ENCODE data around the gene ARMH3. TPM values are rescaled to one million over a fixed set of nuclear protein-coding genes. Genes with fewer than 3 reads are reported as not detected.

ARMH3 gene
- total and polyA plus RNA-seq, 3 experiments from 2014 or later, result 23.1 to 25.7 (median 25.1) TPM

DNA sequence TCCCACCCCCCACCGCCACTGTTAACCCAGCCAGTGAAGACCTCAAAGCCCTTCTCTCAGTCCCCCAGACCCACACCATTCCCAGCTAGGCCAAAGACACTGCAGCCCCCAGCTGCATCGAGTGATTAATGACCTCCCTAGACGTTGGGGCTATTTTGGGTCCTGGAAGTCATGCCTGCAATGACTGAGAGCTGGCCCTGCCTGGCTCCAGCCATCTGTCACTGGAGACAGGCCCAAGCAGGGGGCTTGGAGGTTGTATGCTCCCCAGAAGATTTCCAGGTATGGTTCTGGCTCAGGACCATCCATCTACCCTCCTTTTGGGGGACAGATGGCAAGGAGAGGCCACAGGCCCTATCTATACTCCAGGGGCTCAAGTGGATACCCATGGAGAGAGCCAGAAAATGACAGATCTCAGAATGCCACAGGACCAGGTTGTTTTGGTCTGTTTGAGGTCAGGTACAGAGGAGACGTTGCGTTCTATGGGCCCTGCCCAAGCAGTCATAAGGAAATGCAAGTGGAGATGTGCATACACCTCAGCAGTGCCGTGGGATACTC is 217.5 kb downstream of the ARMH3 start:
- peak overlapping the region in 1 of 8 donors; percentile 57 for H3K27ac Mint-ChIP-seq
- Histone ChIP-seq H3K4me1 (ENCODE audit: insufficient read depth, low read length) (peaks cover 64% of the 10 kb centered on the region), H3K36me3 (ENCODE audit: insufficient read depth, low read length) (no peaks in the 10 kb centered on the region), H3K4me3 (ENCODE audit: low read length) (no peak overlapping the region), H3K9me3 (ENCODE audit: low read length) (no peaks in the 10 kb centered on the region), H3K27ac (ENCODE audit: low read depth, low read length) (no peak overlapping the region), H3K27me3 (ENCODE audit: insufficient read depth, low read length, poor library complexity, severe bottlenecking) (no peaks in the 10 kb centered on the region)
- H3K36me3 Mint-ChIP-seq, result no peaks in the 10 kb centered on the region
- H3K9me3 Mint-ChIP-seq, result no peaks in the 10 kb centered on the region
- no peak for DNase-seq
- peaks cover 0 to 5% of the 10 kb centered on the region in 2 donors for H3K27me3 Mint-ChIP-seq
- POLR2A ChIA-PET, result no interaction called here
- CTCF ChIA-PET, result interaction anchor here (1.2 to 4.1 kb wide), 4 partner anchors 10 to 213 kb away, joined by 3 to 21 read pairs (median 4); no protein-coding TSS in a partner anchor
- peaks cover 53 to 69% (median 63%) of the 10 kb centered on the region in 3 donors for H3K4me1 Mint-ChIP-seq
- H3K4me3 Mint-ChIP-seq, result peak overlapping the region in 6 of 7 donors; percentile 45 to 95 (median 83)

DNA sequence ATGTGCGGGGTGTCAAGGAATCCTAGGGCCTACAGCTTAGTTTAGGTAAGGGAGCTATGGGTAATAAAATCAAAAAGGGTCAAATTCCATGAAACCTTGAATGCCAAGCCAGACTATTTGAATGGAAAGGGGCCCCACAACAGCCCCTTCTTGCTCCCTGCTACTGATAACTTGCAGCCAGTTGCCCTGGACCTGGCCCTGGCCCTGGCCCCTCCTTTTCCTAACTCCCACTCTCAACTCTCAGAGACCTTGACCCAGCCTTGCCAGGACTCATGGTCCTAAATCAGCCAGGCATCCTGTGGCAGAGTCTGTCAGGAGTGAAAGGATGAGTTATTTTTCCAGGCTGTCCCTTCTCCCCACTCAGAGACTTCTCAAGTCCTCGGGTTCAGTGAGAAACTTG is 218.2 kb downstream of the ARMH3 start:
- POLR2A ChIA-PET, result no interaction called here

DNA sequence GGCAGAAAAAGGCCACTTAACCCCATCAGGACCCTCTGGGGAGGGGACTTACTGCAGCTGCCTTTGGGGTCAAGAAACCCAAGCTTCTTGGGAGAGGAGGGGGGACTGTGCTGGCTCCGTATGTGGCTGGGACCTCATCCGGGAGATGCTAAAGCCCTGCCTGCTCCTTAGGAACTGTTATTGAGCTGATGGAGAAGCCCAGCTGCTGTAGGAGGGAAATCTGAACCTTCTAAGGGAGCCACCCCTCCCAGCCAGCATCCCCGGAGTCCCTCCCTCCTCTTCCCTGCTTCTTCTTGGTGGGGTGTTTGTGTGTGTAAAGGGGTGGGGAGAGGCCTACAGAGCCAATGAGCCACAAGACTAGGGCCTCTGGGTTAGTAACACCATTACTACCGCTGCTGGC is 220.6 kb downstream of the ARMH3 start:
- Histone ChIP-seq H3K27ac (ENCODE audit: low read depth, low read length) (no peak overlapping the region), H3K4me3 (ENCODE audit: low read length) (no peak overlapping the region), H3K4me1 (ENCODE audit: insufficient read depth, low read length) (peaks cover 67% of the 10 kb centered on the region), H3K27me3 (ENCODE audit: insufficient read depth, low read length, poor library complexity, severe bottlenecking) (no peaks in the 10 kb centered on the region), H3K36me3 (ENCODE audit: insufficient read depth, low read length) (no peaks in the 10 kb centered on the region), H3K9me3 (ENCODE audit: low read length) (no peaks in the 10 kb centered on the region)
- Mint-ChIP-seq H3K4me1 (peaks cover 49 to 69% (median 61%) of the 10 kb centered on the region in 3 donors), H3K36me3 (peaks cover 0 to 3% (median 0%) of the 10 kb centered on the region in 3 donors), H3K4me3 (no peak overlapping the region), H3K9me3 (peaks cover 0 to 3% (median 0%) of the 10 kb centered on the region in 5 donors), H3K27me3 (peaks cover 0 to 8% of the 10 kb centered on the region in 2 donors), H3K27ac (peak overlapping the region in 1 of 8 donors; percentile 76)
- DNase-seq, result no peak
- POLR2A ChIA-PET, result interaction anchor here (1.5 kb wide), 1 partner anchor 18 kb away, joined by 4 read pairs; the partner anchor contains the start of gene OGA
- CTCF ChIA-PET, result interaction anchor here (1.0 to 4.1 kb wide), 13 partner anchors 8 to 237 kb away, joined by 3 to 23 read pairs (median 5); partner anchors contain the start of genes KCNIP2, NPM3 and OGA

More for the DNA sequence above, 218.2 kb downstream of the ARMH3 start:
- no peaks in the 10 kb centered on the region for H3K9me3 Mint-ChIP-seq
- DNase-seq, result no peak
- H3K4me1 ChIP-seq (ENCODE audit: insufficient read depth, low read length), result peaks cover 64% of the 10 kb centered on the region
- no peaks in the 10 kb centered on the region for H3K9me3 ChIP-seq (ENCODE audit: low read length)
- H3K4me1 Mint-ChIP-seq, result peaks cover 53 to 69% (median 63%) of the 10 kb centered on the region in 3 donors
- no peak overlapping the region for H3K27ac Mint-ChIP-seq
- H3K36me3 Mint-ChIP-seq, result no peaks in the 10 kb centered on the region
- CTCF ChIA-PET, result interaction anchor here (1.2 to 4.1 kb wide), 6 partner anchors 9 to 234 kb away, joined by 3 to 23 read pairs (median 7); partner anchors contain the start of gene OGA
- H3K36me3 ChIP-seq (ENCODE audit: insufficient read depth, low read length), result no peaks in the 10 kb centered on the region
- no peak overlapping the region for H3K4me3 ChIP-seq (ENCODE audit: low read length)
- H3K27me3 Mint-ChIP-seq, result peaks cover 0 to 6% of the 10 kb centered on the region in 2 donors
- H3K27ac ChIP-seq (ENCODE audit: low read depth, low read length), result no peak overlapping the region
- H3K27me3 ChIP-seq (ENCODE audit: insufficient read depth, low read length, poor library complexity, severe bottlenecking), result no peaks in the 10 kb centered on the region
- H3K4me3 Mint-ChIP-seq, result no peak overlapping the region

DNA sequence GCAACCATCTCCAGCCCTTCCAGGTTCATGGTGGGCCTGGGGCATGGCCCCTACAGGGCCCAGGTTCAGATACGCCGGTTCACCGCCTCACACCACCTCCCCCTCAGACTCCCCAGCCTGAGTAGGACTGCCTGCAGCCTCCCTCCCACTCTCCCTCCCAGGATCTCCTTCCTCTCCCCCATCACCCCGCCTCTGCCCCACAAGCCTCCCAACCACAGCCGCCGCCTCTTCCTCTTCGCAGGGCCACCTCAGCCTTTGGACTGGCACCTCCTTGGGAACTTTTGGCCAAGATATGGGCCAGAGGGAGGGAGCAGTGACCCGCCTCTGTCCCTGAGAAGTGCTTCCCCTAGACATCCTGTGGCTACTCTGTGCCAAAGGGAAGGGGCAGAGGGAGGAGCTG is 221.6 kb downstream of the ARMH3 start:
- CTCF ChIA-PET, result interaction anchor here (2.3 to 4.1 kb wide), 2 partner anchors 9 to 15 kb away, joined by 5 to 23 read pairs; partner anchors contain the start of genes KCNIP2 and OGA
- peak overlapping the region; percentile 23 for H3K4me3 ChIP-seq (ENCODE audit: low read length)
- Mint-ChIP-seq H3K27ac (peak overlapping the region in 4 of 8 donors; percentile 61 to 84 (median 80)), H3K4me3 (peak overlapping the region in 2 of 7 donors; percentile 1 to 34), H3K27me3 (peaks cover 0 to 12% of the 10 kb centered on the region in 2 donors), H3K4me1 (peaks cover 50 to 69% (median 60%) of the 10 kb centered on the region in 3 donors), H3K36me3 (peaks cover 0 to 3% (median 0%) of the 10 kb centered on the region in 3 donors), H3K9me3 (peaks cover 0 to 4% (median 0%) of the 10 kb centered on the region in 5 donors)
- DNase-seq, result no peak
- POLR2A ChIA-PET, result no interaction called here
- no peak overlapping the region for H3K27ac ChIP-seq (ENCODE audit: low read depth, low read length)
- H3K4me1 ChIP-seq (ENCODE audit: insufficient read depth, low read length), result peaks cover 66% of the 10 kb centered on the region
- no peaks in the 10 kb centered on the region for H3K36me3 ChIP-seq (ENCODE audit: insufficient read depth, low read length)
- no peaks in the 10 kb centered on the region for H3K27me3 ChIP-seq (ENCODE audit: insufficient read depth, low read length, poor library complexity, severe bottlenecking)
- H3K9me3 ChIP-seq (ENCODE audit: low read length), result no peaks in the 10 kb centered on the region

DNA sequence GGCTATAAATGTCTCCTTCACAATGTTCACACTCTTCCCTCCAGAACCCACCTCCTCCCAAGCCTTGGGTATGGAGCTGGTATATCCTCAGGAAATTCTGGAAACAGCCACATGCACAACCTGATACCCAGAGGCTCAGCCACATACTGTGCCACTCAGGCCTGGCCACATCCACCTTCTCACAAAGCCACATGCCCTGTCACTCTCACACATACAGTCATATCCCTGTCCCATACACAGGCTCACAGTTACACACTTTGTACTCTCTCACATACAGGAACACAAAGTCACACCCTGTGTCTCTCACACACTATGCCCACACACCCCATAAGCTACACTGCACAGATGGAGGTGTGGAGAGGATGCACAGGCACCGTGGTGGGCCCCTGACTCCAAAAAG is 222.5 kb downstream of the ARMH3 start:
- no peaks in the 10 kb centered on the region for H3K36me3 ChIP-seq (ENCODE audit: insufficient read depth, low read length)
- H3K36me3 Mint-ChIP-seq, result peaks cover 0 to 3% (median 0%) of the 10 kb centered on the region in 3 donors
- POLR2A ChIA-PET, result no interaction called here
- H3K9me3 ChIP-seq (ENCODE audit: low read length), result no peaks in the 10 kb centered on the region
- no peak overlapping the region for H3K27ac ChIP-seq (ENCODE audit: low read depth, low read length)
- peak overlapping the region; percentile 23 for H3K4me3 ChIP-seq (ENCODE audit: low read length)
- peaks cover 64% of the 10 kb centered on the region for H3K4me1 ChIP-seq (ENCODE audit: insufficient read depth, low read length)
- peak overlapping the region in 3 of 7 donors; percentile 11 to 76 (median 15) for H3K4me3 Mint-ChIP-seq
- peaks cover 0 to 10% of the 10 kb centered on the region in 2 donors for H3K27me3 Mint-ChIP-seq
- peaks cover 0 to 4% (median 0%) of the 10 kb centered on the region in 5 donors for H3K9me3 Mint-ChIP-seq
- H3K27me3 ChIP-seq (ENCODE audit: insufficient read depth, low read length, poor library complexity, severe bottlenecking), result no peaks in the 10 kb centered on the region
- H3K4me1 Mint-ChIP-seq, result peaks cover 48 to 67% (median 54%) of the 10 kb centered on the region in 3 donors
- H3K27ac Mint-ChIP-seq, result peak overlapping the region in 7 of 8 donors; percentile 61 to 93 (median 82)
- DNase-seq, result no peak
- CTCF ChIA-PET, result interaction anchor here (2.3 kb wide), 1 partner anchor 10 kb away, joined by 5 read pairs; the partner anchor contains the start of gene KCNIP2

DNA sequence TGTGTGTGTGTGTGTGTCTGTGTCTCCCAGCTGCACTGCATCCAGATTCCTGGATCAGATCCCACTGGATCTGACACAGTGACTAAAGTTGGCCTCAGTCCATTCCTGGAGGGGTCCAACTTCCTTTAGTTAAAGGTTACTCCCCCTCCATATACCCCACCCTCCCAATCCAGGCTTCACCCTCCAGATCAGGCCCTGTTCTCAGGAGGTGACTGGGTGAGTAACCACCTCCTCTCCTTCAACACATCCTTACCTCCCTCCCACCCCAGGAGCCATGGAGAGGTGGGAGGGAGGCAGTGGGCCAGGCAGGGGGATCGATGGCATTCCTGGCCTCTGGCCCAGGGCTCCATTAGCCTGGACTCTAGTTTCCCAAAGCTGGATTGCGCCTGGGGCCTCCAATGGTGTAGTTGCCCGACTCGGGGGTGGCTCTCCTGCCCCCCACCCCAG is 223.6 kb downstream of the ARMH3 start:
- H3K27me3 Mint-ChIP-seq, result peaks cover 0 to 10% of the 10 kb centered on the region in 2 donors
- H3K27ac Mint-ChIP-seq, result peak overlapping the region in 5 of 8 donors; percentile 82 to 98 (median 94)
- ChIA-PET CTCF (interaction anchor here (0.6 to 2.2 kb wide), 3 partner anchors 8 to 13 kb away, joined by 3 to 9 read pairs (median 5); partner anchors contain the start of genes KCNIP2 and OGA), POLR2A (interaction anchor here (0.6 to 2.2 kb wide), 3 partner anchors 8 to 14 kb away, joined by 4 to 7 read pairs (median 5); partner anchors contain the start of gene OGA)
- Histone ChIP-seq H3K4me1 (ENCODE audit: insufficient read depth, low read length) (peaks cover 64% of the 10 kb centered on the region), H3K27ac (ENCODE audit: low read depth, low read length) (no peak overlapping the region), H3K4me3 (ENCODE audit: low read length) (no peak overlapping the region), H3K27me3 (ENCODE audit: insufficient read depth, low read length, poor library complexity, severe bottlenecking) (no peaks in the 10 kb centered on the region), H3K36me3 (ENCODE audit: insufficient read depth, low read length) (no peaks in the 10 kb centered on the region), H3K9me3 (ENCODE audit: low read length) (no peaks in the 10 kb centered on the region)
- peaks cover 0 to 3% (median 0%) of the 10 kb centered on the region in 3 donors for H3K36me3 Mint-ChIP-seq
- no peak for DNase-seq
- H3K4me1 Mint-ChIP-seq, result peaks cover 48 to 67% (median 54%) of the 10 kb centered on the region in 3 donors
- peaks cover 0 to 4% (median 0%) of the 10 kb centered on the region in 5 donors for H3K9me3 Mint-ChIP-seq
- H3K4me3 Mint-ChIP-seq, result peak overlapping the region in 1 of 7 donors; percentile 60

DNA sequence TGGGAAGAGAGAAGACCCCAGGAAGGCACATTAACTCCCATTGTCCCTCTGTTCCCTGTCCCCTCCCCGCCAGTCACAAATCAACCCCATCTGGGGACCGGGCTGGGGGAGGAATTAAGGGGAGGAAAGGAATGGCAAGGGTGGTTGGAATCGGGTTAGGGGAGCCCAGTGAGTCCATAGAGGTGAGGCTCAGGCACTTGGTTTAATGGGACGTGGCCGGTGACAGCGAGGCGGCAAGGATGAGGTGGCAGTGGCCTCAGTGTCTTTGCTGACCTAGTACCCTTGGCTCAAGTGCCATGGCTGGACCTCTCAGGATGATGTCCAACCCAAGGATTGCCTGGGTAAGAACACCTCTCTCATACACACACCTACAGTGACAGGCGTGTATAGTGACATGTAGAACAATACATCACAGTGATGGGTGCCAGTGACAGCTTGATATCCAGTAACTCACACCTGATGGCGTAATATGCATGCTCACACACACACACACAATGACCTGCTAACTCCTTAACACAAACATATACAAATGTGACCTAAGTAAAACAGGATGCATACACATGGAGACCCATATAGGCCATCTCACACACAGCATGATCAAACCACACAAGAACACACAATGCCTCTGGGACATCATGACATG is 224.7 kb downstream of the ARMH3 start:
- Histone ChIP-seq H3K4me1 (ENCODE audit: insufficient read depth, low read length) (peaks cover 62% of the 10 kb centered on the region), H3K9me3 (ENCODE audit: low read length) (no peaks in the 10 kb centered on the region), H3K27ac (ENCODE audit: low read depth, low read length) (peak overlapping the region; percentile 52), H3K36me3 (ENCODE audit: insufficient read depth, low read length) (no peaks in the 10 kb centered on the region), H3K4me3 (ENCODE audit: low read length) (peak overlapping the region; percentile 56), H3K27me3 (ENCODE audit: insufficient read depth, low read length, poor library complexity, severe bottlenecking) (no peaks in the 10 kb centered on the region)
- Mint-ChIP-seq H3K4me3 (peak overlapping the region; percentile 88 to 94 (median 91)), H3K9me3 (peaks cover 0 to 4% (median 0%) of the 10 kb centered on the region in 5 donors), H3K4me1 (peaks cover 48 to 67% (median 54%) of the 10 kb centered on the region in 3 donors), H3K36me3 (peaks cover 0 to 3% (median 0%) of the 10 kb centered on the region in 3 donors), H3K27ac (peak overlapping the region; percentile 95 to 99 (median 97)), H3K27me3 (peaks cover 0 to 10% of the 10 kb centered on the region in 2 donors)
- no peak for DNase-seq
- ChIA-PET CTCF (interaction anchor here (0.6 to 2.2 kb wide), 4 partner anchors 10 to 13 kb away, joined by 3 to 17 read pairs (median 6); partner anchors contain the start of genes KCNIP2 and OGA), POLR2A (interaction anchor here (0.5 to 5.0 kb wide), 3 partner anchors 9 to 14 kb away, joined by 3 to 39 read pairs (median 7); partner anchors contain the start of gene OGA)

Data from CD8-positive, alpha-beta memory T cell (primary cell).